NCI-H187 (cell line): ENCODE data around the gene MSRB2.
"Not testable (repeated sequence)": the region's sequence is repeated elsewhere in the genome, so short reads cannot be mapped to it uniquely, and the experiment has no call there.

Experiments used
- DNase-seq, 2 experiments: peaks; one replicate each; lab custom pipeline; 2025; lab: John Stamatoyannopoulos, UW

Gene MSRB2

GRCh38 chr10:23095404-23095965 lies at the start of gene MSRB2:
Gene MSRB2 (plus strand): TSS chr10:23095579. CDS start chr10:23095609, 30 bp downstream.
- DNase-seq: peak; percentile 46 to 76

GRCh38 chr10:23046027-23046426 lies 49.4 kb upstream of the MSRB2 start:
- no peak for DNase-seq

- DNase-seq: no peak
Observed at GRCh38 chr10:23047201-23048050, 48.0 kb upstream of the MSRB2 start.

GRCh38 chr10:23048191-23048590 lies 47.2 kb upstream of the MSRB2 start:
- DNase-seq: no peak

- DNase-seq: no peak
Observed at GRCh38 chr10:23051278-23051677, 44.1 kb upstream of the MSRB2 start.

- DNase-seq: no peak
Observed at GRCh38 chr10:23051855-23052331, 43.5 kb upstream of the MSRB2 start.

- DNase-seq: no peak
Observed at GRCh38 chr10:23053036-23053435, 42.3 kb upstream of the MSRB2 start.

- DNase-seq: no peak
Observed at GRCh38 chr10:23055424-23056185, 39.8 kb upstream of the MSRB2 start.

- DNase-seq: no peak
Observed at GRCh38 chr10:23056186-23056579, 39.2 kb upstream of the MSRB2 start.

- DNase-seq: no peak
Observed at GRCh38 chr10:23058366-23058765, 37.0 kb upstream of the MSRB2 start.

- no peak for DNase-seq
Observed at GRCh38 chr10:23060918-23061317, 34.5 kb upstream of the MSRB2 start.

- no peak for DNase-seq
Observed at GRCh38 chr10:23063045-23063972, 32.1 kb upstream of the MSRB2 start.

GRCh38 chr10:23063973-23064812 lies 31.2 kb upstream of the MSRB2 start:
- DNase-seq: no peak

GRCh38 chr10:23064813-23065114 lies 30.6 kb upstream of the MSRB2 start:
- not testable (repeated sequence) for DNase-seq

GRCh38 chr10:23065181-23065948 lies 30.0 kb upstream of the MSRB2 start:
- no peak for DNase-seq

- DNase-seq: no peak
Observed at GRCh38 chr10:23067337-23067736, 28.0 kb upstream of the MSRB2 start.

- peak; percentile 9 to 29 for DNase-seq
Observed at GRCh38 chr10:23067939-23068775, 27.2 kb upstream of the MSRB2 start.

GRCh38 chr10:23069019-23069815 lies 26.2 kb upstream of the MSRB2 start:
- no peak for DNase-seq
